Measurements from ENCODE around the gene TGFB2.
A peak's percentile ranks its signal among the peaks of the same experiment; 100 is the strongest.

Gene TGFB2

DNA sequence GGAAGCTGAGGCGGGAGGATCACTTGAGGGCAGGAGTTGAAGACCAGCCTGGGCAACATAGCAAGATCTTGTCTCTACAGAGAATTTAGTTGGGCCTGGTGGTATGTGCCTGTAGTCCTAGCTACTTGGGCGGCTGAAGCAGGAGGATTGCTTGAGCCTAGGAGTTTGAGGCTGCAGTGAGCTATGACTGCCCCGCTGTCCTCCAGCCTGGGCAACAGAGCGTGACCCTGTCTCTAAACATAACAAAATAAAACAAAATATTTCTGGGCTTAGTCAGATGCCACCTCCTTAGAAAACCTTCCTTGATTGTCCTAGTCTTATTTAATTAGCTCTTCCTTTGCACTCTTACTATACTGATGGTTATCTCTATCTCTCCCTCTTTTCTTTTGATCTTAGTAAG, 8.5 kb downstream of the TGFB2 start:
- no peak overlapping the region for H3K4me3 ChIP-seq (ENCODE audit: low read depth, low read length)
- in situ Hi-C loops (cut with HindIII; ENCODE audit: low sequenced_read_pairs) = no loop called here
- no peak for DNase-seq (ENCODE audit: low read depth)
- TF ChIP-seq, protein P1, sequence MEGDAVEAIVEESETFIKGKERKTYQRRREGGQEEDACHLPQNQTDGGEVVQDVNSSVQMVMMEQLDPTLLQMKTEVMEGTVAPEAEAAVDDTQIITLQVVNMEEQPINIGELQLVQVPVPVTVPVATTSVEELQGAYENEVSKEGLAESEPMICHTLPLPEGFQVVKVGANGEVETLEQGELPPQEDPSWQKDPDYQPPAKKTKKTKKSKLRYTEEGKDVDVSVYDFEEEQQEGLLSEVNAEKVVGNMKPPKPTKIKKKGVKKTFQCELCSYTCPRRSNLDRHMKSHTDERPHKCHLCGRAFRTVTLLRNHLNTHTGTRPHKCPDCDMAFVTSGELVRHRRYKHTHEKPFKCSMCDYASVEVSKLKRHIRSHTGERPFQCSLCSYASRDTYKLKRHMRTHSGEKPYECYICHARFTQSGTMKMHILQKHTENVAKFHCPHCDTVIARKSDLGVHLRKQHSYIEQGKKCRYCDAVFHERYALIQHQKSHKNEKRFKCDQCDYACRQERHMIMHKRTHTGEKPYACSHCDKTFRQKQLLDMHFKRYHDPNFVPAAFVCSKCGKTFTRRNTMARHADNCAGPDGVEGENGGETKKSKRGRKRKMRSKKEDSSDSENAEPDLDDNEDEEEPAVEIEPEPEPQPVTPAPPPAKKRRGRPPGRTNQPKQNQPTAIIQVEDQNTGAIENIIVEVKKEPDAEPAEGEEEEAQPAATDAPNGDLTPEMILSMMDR (IDR thresholded peaks at IDR 0.05; ENCODE audit: low read depth, low read length, missing control alignments) = no peak

DNA sequence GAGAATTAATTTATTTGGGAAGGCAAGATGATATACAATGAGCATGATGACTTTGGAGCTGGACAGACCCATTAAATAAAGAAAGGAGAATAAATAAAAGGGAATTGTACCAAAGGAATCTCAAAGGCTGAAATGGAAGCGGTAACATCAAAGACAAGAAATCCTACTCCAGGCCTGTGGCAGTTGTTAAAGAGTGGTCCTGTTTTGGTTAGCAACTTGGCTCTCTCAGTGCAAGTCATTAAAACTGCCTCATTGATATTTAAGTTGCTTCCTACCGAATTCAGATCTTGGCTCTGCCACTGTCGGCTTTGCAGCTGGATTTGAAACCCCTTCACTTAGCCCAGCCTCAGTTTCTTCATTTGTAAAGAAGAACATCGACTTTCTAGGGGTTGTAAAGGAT, 10.1 kb downstream of the TGFB2 start:
- H3K4me3 ChIP-seq (ENCODE audit: low read depth, low read length) = no peak overlapping the region
- no peak for DNase-seq (ENCODE audit: low read depth)
- TF ChIP-seq, protein P1 (IDR thresholded peaks at IDR 0.05; ENCODE audit: low read depth, low read length, missing control alignments) = no peak
- in situ Hi-C loops (cut with HindIII; ENCODE audit: low sequenced_read_pairs) = no loop called here

DNA sequence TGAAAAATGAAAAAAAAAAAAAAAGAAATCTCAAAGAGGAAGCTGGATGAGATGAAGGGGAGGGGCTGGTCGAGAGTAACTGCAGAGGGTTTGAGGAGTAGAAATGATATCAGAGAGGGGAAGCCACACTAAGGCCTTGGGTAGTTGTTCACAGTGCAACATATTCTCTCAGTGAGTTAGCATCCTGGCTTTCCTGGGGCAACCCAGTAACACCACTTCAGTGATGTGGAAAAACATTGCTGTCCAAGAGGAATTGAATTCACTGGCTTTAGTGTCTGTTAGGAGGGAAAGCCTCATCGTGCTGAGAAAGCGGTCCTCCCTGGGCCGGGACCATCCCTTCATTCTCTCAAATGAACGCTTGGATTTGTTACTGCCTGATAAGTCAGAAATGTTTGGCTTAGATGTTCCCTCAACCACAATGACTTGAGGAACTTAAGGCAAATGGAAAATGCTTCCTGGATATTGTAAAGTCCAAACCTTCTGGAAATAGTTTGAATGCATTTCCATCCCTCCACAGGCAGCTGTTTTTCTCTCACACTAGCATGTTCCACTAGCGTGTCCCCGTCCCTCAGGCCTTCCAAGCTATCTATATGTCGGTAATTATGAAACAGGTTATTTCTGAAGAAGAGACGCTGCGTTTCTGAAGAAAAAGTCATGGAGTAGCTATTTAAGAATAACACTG, 12.2 kb downstream of the TGFB2 start:
- in situ Hi-C loops (cut with HindIII; ENCODE audit: low sequenced_read_pairs) = no loop called here
- no peak for DNase-seq (ENCODE audit: low read depth)

DNA sequence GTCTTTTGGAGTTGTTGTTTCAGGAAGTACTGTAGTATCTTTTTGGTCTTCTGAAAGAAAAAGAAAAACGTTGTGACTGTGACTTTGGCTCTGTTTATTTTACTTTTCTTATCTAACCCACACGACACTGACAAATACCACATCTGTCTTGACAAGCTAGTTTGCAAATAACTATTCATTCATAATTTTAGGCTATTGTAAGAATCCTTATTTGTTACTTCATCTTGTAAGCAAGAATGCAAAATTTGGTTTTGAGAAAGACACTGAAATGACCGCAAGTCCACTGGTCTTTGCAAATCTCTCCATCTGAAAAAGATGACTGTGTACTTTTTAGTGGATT, 12.7 kb downstream of the TGFB2 start:
- no peak overlapping the region for H3K4me3 ChIP-seq (ENCODE audit: low read depth, low read length)
- TF ChIP-seq, protein P1 (IDR thresholded peaks at IDR 0.05; ENCODE audit: low read depth, low read length, missing control alignments) = no peak
- in situ Hi-C loops (cut with HindIII; ENCODE audit: low sequenced_read_pairs) = no loop called here
- DNase-seq (ENCODE audit: low read depth) = no peak

More for the DNA sequence above, 12.2 kb downstream of the TGFB2 start:
- H3K4me3 ChIP-seq (ENCODE audit: low read depth, low read length) = no peak overlapping the region
- TF ChIP-seq, protein P1 (IDR thresholded peaks at IDR 0.05; ENCODE audit: low read depth, low read length, missing control alignments) = no peak

DNA sequence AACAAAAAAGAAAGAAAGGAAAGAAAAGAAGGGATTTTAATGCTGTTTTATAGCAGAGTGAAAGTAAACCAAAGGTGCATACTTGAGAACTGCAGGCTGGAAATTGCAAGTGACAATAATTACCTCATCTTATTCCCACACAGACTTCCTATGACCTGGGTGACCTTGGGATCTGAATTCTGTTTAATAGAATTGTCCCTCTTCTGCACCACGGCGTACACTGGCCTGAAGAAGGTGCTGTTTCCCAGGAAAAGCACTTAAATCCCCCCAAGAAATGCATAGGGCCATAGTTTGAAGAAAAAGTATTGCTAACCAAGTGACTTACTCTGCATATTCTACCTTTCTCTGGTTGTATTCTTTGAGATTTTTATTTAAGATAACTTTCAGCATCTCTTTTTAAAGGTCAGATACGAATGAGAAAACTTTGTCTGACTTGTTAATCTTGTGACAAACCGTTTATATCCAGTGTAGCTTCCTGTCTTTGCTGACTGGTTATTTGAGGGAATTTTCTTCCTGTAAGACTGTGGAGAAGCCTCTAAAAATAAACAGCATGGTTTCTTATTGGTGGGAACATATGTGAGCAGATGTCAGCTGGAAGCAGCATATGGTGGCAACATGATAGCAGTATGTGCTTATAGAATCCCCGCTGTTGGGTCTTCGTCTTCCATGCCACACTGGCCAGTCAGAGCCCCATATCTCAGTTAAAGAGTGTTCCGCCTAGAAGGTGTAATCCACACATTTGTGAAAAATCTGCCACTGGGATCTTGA, 16.3 kb downstream of the TGFB2 start:
- TF ChIP-seq, protein P1 (IDR thresholded peaks at IDR 0.05; ENCODE audit: low read depth, low read length, missing control alignments) = peak; percentile 66
- no peak for DNase-seq (ENCODE audit: low read depth)
- in situ Hi-C loops (cut with HindIII; ENCODE audit: low sequenced_read_pairs) = no loop called here
- no peak overlapping the region for H3K4me3 ChIP-seq (ENCODE audit: low read depth, low read length)

DNA sequence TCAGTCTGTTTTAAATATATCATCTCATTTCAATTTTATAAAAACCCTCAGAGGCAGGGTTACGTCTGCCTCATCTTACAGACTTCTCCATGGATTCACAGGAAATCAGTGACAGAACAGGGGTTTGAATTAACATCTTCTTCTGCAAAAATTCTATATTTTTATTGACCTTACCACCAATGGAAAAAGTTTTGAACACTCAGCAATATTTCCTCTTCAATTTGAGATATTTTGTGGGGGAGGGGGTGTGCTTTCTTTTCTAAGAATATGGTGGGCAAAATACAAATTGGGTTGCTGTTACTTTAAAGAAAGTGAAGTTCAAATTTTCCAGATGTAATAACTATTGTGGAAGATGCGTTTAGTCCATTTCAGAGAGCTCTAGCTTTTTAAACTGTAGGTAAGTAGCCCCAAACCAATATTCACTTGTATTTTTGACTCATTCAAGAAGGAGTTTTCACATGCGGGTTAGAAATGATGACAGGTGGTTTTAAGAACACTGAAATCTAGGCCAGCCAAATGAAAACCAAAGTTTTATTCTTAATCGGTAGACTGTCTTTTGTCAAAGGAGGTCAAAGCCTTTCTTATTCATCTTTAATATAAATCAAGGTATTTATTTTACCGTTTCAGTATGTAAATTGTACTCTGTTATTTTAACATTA, 17.4 kb downstream of the TGFB2 start:
- TF ChIP-seq, protein P1 (IDR thresholded peaks at IDR 0.05; ENCODE audit: low read depth, low read length, missing control alignments) = no peak
- in situ Hi-C loops (cut with HindIII; ENCODE audit: low sequenced_read_pairs) = no loop called here
- no peak overlapping the region for H3K4me3 ChIP-seq (ENCODE audit: low read depth, low read length)
- DNase-seq (ENCODE audit: low read depth) = no peak
